ENCODE results near the gene FBXO38.

Gene FBXO38

GRCh38 chr5:148386041-148386440, 2.3 kb downstream of the FBXO38 start:
- DNase-seq (ENCODE audit: low read depth) = no peak

GRCh38 chr5:148387325-148387724, 3.6 kb downstream of the FBXO38 start:
- no peak for DNase-seq (ENCODE audit: low read depth)

- no peak for DNase-seq (ENCODE audit: low read depth)
Observed at GRCh38 chr5:148388696-148389095, 4.9 kb downstream of the FBXO38 start.

GRCh38 chr5:148390914-148391313, 7.2 kb downstream of the FBXO38 start:
- DNase-seq (ENCODE audit: low read depth) = no peak

GRCh38 chr5:148391422-148391821, 7.7 kb downstream of the FBXO38 start:
- no peak for DNase-seq (ENCODE audit: low read depth)

- DNase-seq (ENCODE audit: low read depth) = no peak
Observed at GRCh38 chr5:148393390-148393741, 9.6 kb downstream of the FBXO38 start.

GRCh38 chr5:148394587-148395019, 10.8 kb downstream of the FBXO38 start:
- no peak for DNase-seq (ENCODE audit: low read depth)

- no peak for DNase-seq (ENCODE audit: low read depth)
Observed at GRCh38 chr5:148395031-148395430, 11.3 kb downstream of the FBXO38 start.

- no peak for DNase-seq (ENCODE audit: low read depth)
Observed at GRCh38 chr5:148397968-148398595, 14.3 kb downstream of the FBXO38 start.

GRCh38 chr5:148398698-148399121, 15.0 kb downstream of the FBXO38 start:
- no peak for DNase-seq (ENCODE audit: low read depth)

GRCh38 chr5:148401604-148402003, 17.8 kb downstream of the FBXO38 start:
- DNase-seq (ENCODE audit: low read depth) = no peak

GRCh38 chr5:148403344-148403743, 19.6 kb downstream of the FBXO38 start:
- DNase-seq (ENCODE audit: low read depth) = no peak

- no peak for DNase-seq (ENCODE audit: low read depth)
Observed at GRCh38 chr5:148406406-148406805, 22.6 kb downstream of the FBXO38 start.

GRCh38 chr5:148408092-148408491, 24.3 kb downstream of the FBXO38 start:
- DNase-seq (ENCODE audit: low read depth) = no peak

- no peak for DNase-seq (ENCODE audit: low read depth)
Observed at GRCh38 chr5:148412124-148412523, 28.4 kb downstream of the FBXO38 start.

GRCh38 chr5:148414833-148415232, 31.1 kb downstream of the FBXO38 start:
- DNase-seq (ENCODE audit: low read depth) = no peak

- DNase-seq (ENCODE audit: low read depth) = no peak
Observed at GRCh38 chr5:148416416-148416815, 32.7 kb downstream of the FBXO38 start.

- DNase-seq (ENCODE audit: low read depth) = no peak
Observed at GRCh38 chr5:148416921-148417320, 33.2 kb downstream of the FBXO38 start.

GRCh38 chr5:148418511-148418910, 34.8 kb downstream of the FBXO38 start:
- DNase-seq (ENCODE audit: low read depth) = no peak

- no peak for DNase-seq (ENCODE audit: low read depth)
Observed at GRCh38 chr5:148421661-148422060, 37.9 kb downstream of the FBXO38 start.

GRCh38 chr5:148425808-148426207, 42.0 kb downstream of the FBXO38 start:
- no peak for DNase-seq (ENCODE audit: low read depth)

- DNase-seq (ENCODE audit: low read depth) = no peak
Observed at GRCh38 chr5:148426514-148426913, 42.8 kb downstream of the FBXO38 start.

GRCh38 chr5:148427370-148428042, 43.7 kb downstream of the FBXO38 start:
- no peak for DNase-seq (ENCODE audit: low read depth)

- no peak for DNase-seq (ENCODE audit: low read depth)
Observed at GRCh38 chr5:148428848-148429247, 45.1 kb downstream of the FBXO38 start.

Measured in activated gamma-delta T cell treated with anti-CD3 and anti-CD28 coated beads, Interleukin-2, amount 50 U/mL, for 16 hours (primary cell).